NCI-H82 treated with DMSO at 0.1 percent for 48 hours (cell line): ENCODE results near the gene SPOCD1.

Experiments used
- DNase-seq: peaks from one replicate; lab custom pipeline; 2025; ENCODE audit not compliant: unreplicated experiment; lab: John Stamatoyannopoulos, UW

The SPOCD1 gene

GRCh38 chr1:31757989-31758388, 57.8 kb downstream of the SPOCD1 start:
- DNase-seq, result no peak

- no peak for DNase-seq
These were observed 58.6 kb downstream of the SPOCD1 start for GRCh38 chr1:31757204-31757679.

- DNase-seq, result no peak
These were observed 59.2 kb downstream of the SPOCD1 start for GRCh38 chr1:31756578-31756977.

GRCh38 chr1:31755850-31756492, 59.9 kb downstream of the SPOCD1 start:
- DNase-seq, result no peak

- DNase-seq, result no peak
These were observed 60.6 kb downstream of the SPOCD1 start for GRCh38 chr1:31755197-31755611.

GRCh38 chr1:31754397-31754796, 61.4 kb downstream of the SPOCD1 start:
- no peak for DNase-seq

- no peak for DNase-seq
These were observed 62.0 kb downstream of the SPOCD1 start for GRCh38 chr1:31753707-31754349.

GRCh38 chr1:31752952-31753475, 62.8 kb downstream of the SPOCD1 start:
- DNase-seq, result no peak

- no peak for DNase-seq
These were observed 63.6 kb downstream of the SPOCD1 start for GRCh38 chr1:31752258-31752657.

GRCh38 chr1:31751822-31752241, 64.0 kb downstream of the SPOCD1 start:
- DNase-seq, result no peak

GRCh38 chr1:31750858-31751510, 64.8 kb downstream of the SPOCD1 start:
- no peak for DNase-seq

GRCh38 chr1:31749785-31750735, 65.8 kb downstream of the SPOCD1 start:
- no peak for DNase-seq

- DNase-seq, result no peak
These were observed 67.5 kb downstream of the SPOCD1 start for GRCh38 chr1:31748365-31748764.

- no peak for DNase-seq
These were observed 68.5 kb downstream of the SPOCD1 start for GRCh38 chr1:31747304-31747703.

GRCh38 chr1:31746687-31747086, 69.1 kb downstream of the SPOCD1 start:
- DNase-seq, result no peak

- no peak for DNase-seq
These were observed 69.7 kb downstream of the SPOCD1 start for GRCh38 chr1:31745946-31746670.

- peak; percentile 40 for DNase-seq
These were observed 70.5 kb downstream of the SPOCD1 start for GRCh38 chr1:31745096-31745945.

GRCh38 chr1:31744165-31744888, 71.5 kb downstream of the SPOCD1 start:
- no peak for DNase-seq
